Measurements from ENCODE around the gene CELA1. TPM values are rescaled to one million over a fixed set of nuclear protein-coding genes. Genes with fewer than 3 reads are reported as not detected.
A peak's percentile ranks its signal among the peaks of the same experiment; 100 is the strongest.

The CELA1 gene
- total and polyA plus RNA-seq, 5 donors = 0.26 TPM; not detected in 4

DNA sequence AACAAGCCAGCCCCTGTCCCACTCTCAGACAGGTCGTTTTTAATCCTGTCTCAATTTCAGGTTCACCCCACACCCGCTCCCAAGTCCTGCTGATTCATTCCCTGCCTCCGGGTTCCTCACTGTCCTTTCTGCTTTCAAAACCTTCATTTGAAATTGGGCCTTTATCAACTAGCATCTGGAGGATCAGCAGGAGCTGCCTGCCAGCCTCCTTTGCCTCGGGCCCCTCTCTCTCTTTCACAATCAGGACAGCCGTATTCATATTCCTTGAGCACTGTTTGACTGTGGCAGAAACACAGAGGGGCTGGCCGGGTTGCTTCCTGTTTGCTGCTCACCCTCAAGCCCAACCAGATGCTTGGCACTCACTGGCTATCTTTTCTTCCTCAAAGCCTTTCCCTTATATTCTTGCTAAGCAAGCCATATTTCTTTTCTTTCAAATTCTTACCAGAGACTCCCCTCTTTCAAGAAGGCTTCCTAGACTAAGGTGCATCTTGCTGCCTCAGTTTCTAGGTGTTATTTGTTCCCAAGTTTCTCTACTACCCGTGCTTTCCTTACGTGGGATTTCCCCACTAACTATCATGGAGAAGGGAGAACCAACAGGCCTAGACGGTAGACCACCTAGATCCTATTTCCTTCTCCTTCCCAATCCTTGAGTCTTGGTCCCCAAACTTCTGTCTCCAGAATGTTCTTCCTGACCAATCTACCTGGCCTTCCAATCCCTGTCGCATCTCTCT, 41.8 kb upstream of the CELA1 start:
- H3K27me3 ChIP-seq (ENCODE audit: control insufficient read depth, insufficient read depth) = no peaks in the 10 kb centered on the region
- no peaks in the 10 kb centered on the region for H3K9me3 ChIP-seq (ENCODE audit: control insufficient read depth, low read length)
- intact Hi-C loops (cut with DNase I) = no loop called here
- H3K4me3 ChIP-seq (ENCODE audit: low read length) = no peak overlapping the region
- no peak for ATAC-seq
- H3K4me1 ChIP-seq (ENCODE audit: control insufficient read depth, insufficient read depth, low read length) = peaks cover 2% of the 10 kb centered on the region
- no peak overlapping the region for H3K27ac ChIP-seq (ENCODE audit: low read length)
- 58% methylated on average over 10 of the region's 10 CpGs for WGBS
- DNase-seq = peak in 2 of 3 donors; percentile 62 to 63

DNA sequence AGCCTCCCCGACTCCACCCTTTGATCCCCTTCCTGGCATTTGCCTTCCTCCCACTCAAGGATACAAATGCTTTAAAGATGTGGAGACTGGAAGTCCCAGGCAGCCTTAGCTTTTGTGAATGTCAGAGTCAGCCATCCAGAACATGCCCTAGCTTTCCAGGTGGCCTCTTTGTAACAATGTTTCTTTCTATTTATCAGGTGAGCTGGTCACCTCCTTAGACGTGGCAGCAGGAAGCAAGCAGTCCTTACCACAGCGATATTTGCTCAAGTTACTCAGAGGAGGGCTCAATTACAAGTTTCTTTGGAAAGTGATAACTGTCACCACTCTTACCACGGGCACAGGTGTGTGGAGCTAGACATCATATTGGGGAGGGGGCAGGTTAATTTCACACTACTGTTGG, 39.9 kb upstream of the CELA1 start:
- H3K4me3 ChIP-seq (ENCODE audit: low read length) = no peak overlapping the region
- no peak for ATAC-seq
- WGBS = 71% methylated on average over 4 of the region's 4 CpGs
- H3K4me1 ChIP-seq (ENCODE audit: control insufficient read depth, insufficient read depth, low read length) = peaks cover 2% of the 10 kb centered on the region
- intact Hi-C loops (cut with DNase I) = no loop called here
- H3K27ac ChIP-seq (ENCODE audit: low read length) = no peak overlapping the region
- no peaks in the 10 kb centered on the region for H3K27me3 ChIP-seq (ENCODE audit: control insufficient read depth, insufficient read depth)
- DNase-seq = no peak
- no peaks in the 10 kb centered on the region for H3K9me3 ChIP-seq (ENCODE audit: control insufficient read depth, low read length)

DNA sequence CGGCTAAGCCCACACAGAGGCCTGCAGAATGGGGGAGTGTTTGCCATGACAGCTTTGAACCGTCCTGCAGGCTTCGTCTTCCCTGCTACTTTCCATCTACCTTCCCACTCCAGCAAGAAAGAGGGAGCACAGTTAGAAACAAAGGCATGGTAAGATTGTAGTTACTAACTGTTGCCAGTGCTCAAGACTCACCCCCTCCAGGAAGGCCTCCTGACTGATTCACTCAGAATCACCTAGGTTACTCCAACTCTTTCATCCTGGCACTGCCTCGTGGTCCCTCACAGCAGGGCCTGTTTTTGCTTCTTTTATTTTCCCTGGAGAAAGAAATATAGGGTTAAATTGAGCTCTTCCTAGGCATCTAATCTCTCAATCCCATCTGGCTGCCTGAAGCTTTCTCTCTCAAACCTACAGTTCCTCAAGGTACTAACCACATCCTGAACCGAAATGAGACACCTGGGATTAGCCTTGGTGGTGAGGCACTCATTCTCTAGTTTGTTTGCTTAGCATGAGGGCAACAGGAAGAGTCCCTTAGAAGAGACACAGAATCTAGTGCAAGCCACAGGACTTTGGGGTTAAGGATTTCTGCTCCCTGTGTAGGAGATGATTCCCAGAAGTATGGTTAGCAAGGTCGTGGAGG, 36.9 kb upstream of the CELA1 start:
- Histone ChIP-seq H3K4me1 (ENCODE audit: control insufficient read depth, insufficient read depth, low read length) (no peaks in the 10 kb centered on the region), H3K27ac (ENCODE audit: low read length) (no peak overlapping the region), H3K4me3 (ENCODE audit: low read length) (no peak overlapping the region), H3K9me3 (ENCODE audit: control insufficient read depth, low read length) (no peaks in the 10 kb centered on the region), H3K27me3 (ENCODE audit: control insufficient read depth, insufficient read depth) (no peaks in the 10 kb centered on the region)
- intact Hi-C loops (cut with DNase I) = no loop called here
- no peak for DNase-seq
- 68% methylated on average over 6 of the region's 6 CpGs for WGBS
- no peak for ATAC-seq

DNA sequence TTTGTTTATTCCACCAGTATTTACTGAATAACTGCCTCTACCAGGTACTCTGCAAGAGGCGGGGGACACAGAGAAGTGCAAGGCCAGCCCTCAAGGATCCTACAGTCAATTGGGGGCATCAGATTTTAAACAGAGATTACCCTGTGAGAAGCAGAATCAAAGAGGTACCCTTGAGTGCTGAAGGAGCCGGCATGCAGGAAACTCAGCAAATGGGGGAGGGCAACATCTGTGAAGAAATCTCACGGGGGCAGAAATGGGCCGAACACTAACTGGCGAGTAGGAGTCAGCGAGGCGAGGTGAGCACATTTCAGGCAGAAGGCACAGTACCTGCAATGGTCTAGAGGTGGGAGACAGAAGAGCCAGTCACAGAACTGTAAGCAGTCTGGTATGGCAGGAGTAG, 35.7 kb upstream of the CELA1 start:
- H3K27me3 ChIP-seq (ENCODE audit: control insufficient read depth, insufficient read depth) = no peaks in the 10 kb centered on the region
- no peak for DNase-seq
- no peaks in the 10 kb centered on the region for H3K4me1 ChIP-seq (ENCODE audit: control insufficient read depth, insufficient read depth, low read length)
- no peak overlapping the region for H3K27ac ChIP-seq (ENCODE audit: low read length)
- WGBS = 87% methylated on average over 7 of the region's 7 CpGs
- intact Hi-C loops (cut with DNase I) = no loop called here
- no peak for ATAC-seq
- no peaks in the 10 kb centered on the region for H3K9me3 ChIP-seq (ENCODE audit: control insufficient read depth, low read length)
- no peak overlapping the region for H3K4me3 ChIP-seq (ENCODE audit: low read length)

GRCh38 chr12:51381226-51382079, 35.0 kb upstream of the CELA1 start:
- ATAC-seq (no peak), DNase-seq (no peak)
- 43% methylated on average over 5 of the region's 5 CpGs for WGBS
- Histone ChIP-seq H3K27me3 (ENCODE audit: control insufficient read depth, insufficient read depth) (no peaks in the 10 kb centered on the region), H3K4me1 (ENCODE audit: control insufficient read depth, insufficient read depth, low read length) (no peaks in the 10 kb centered on the region), H3K9me3 (ENCODE audit: control insufficient read depth, low read length) (no peaks in the 10 kb centered on the region), H3K4me3 (ENCODE audit: low read length) (no peak overlapping the region), H3K27ac (ENCODE audit: low read length) (no peak overlapping the region)
- intact Hi-C loops (cut with DNase I) = no loop called here

GRCh38 chr12:51379571-51379970, 33.1 kb upstream of the CELA1 start:
- intact Hi-C loops (cut with DNase I) = no loop called here
- no peaks in the 10 kb centered on the region for H3K9me3 ChIP-seq (ENCODE audit: control insufficient read depth, low read length)
- H3K4me1 ChIP-seq (ENCODE audit: control insufficient read depth, insufficient read depth, low read length) = no peaks in the 10 kb centered on the region
- H3K4me3 ChIP-seq (ENCODE audit: low read length) = no peak overlapping the region
- 93% methylated on average over 11 of the region's 11 CpGs for WGBS
- no peak overlapping the region for H3K27ac ChIP-seq (ENCODE audit: low read length)
- no peaks in the 10 kb centered on the region for H3K27me3 ChIP-seq (ENCODE audit: control insufficient read depth, insufficient read depth)
- ATAC-seq (no peak), DNase-seq (no peak)

GRCh38 chr12:51378749-51379148, 32.3 kb upstream of the CELA1 start:
- WGBS = 93% methylated on average over 2 of the region's 2 CpGs
- H3K4me1 ChIP-seq (ENCODE audit: control insufficient read depth, insufficient read depth, low read length) = no peaks in the 10 kb centered on the region
- ATAC-seq = no peak
- no peak overlapping the region for H3K4me3 ChIP-seq (ENCODE audit: low read length)
- no peaks in the 10 kb centered on the region for H3K9me3 ChIP-seq (ENCODE audit: control insufficient read depth, low read length)
- intact Hi-C loops (cut with DNase I) = no loop called here
- DNase-seq = no peak
- no peaks in the 10 kb centered on the region for H3K27me3 ChIP-seq (ENCODE audit: control insufficient read depth, insufficient read depth)
- no peak overlapping the region for H3K27ac ChIP-seq (ENCODE audit: low read length)

GRCh38 chr12:51377099-51377984, 30.9 kb upstream of the CELA1 start:
- intact Hi-C loops (cut with DNase I) = no loop called here
- WGBS = 78% methylated on average over 11 of the region's 11 CpGs
- no peaks in the 10 kb centered on the region for H3K4me1 ChIP-seq (ENCODE audit: control insufficient read depth, insufficient read depth, low read length)
- no peaks in the 10 kb centered on the region for H3K27me3 ChIP-seq (ENCODE audit: control insufficient read depth, insufficient read depth)
- ATAC-seq (peak; percentile 35 to 37), DNase-seq (peak in 1 of 3 donors; percentile 59)
- no peaks in the 10 kb centered on the region for H3K9me3 ChIP-seq (ENCODE audit: control insufficient read depth, low read length)
- no peak overlapping the region for H3K27ac ChIP-seq (ENCODE audit: low read length)
- no peak overlapping the region for H3K4me3 ChIP-seq (ENCODE audit: low read length)

- Histone ChIP-seq H3K27ac (ENCODE audit: low read length) (no peak overlapping the region), H3K27me3 (ENCODE audit: control insufficient read depth, insufficient read depth) (no peaks in the 10 kb centered on the region), H3K4me3 (ENCODE audit: low read length) (no peak overlapping the region), H3K9me3 (ENCODE audit: control insufficient read depth, low read length) (no peaks in the 10 kb centered on the region), H3K4me1 (ENCODE audit: control insufficient read depth, insufficient read depth, low read length) (no peaks in the 10 kb centered on the region)
- DNase-seq = no peak
- WGBS = 69% methylated on average over 5 of the region's 5 CpGs
- intact Hi-C loops (cut with DNase I) = no loop called here
- ATAC-seq = no peak
These were observed 28.4 kb upstream of the CELA1 start for GRCh38 chr12:51374856-51375255.

GRCh38 chr12:51374361-51374760, 27.9 kb upstream of the CELA1 start:
- DNase-seq = no peak
- no peaks in the 10 kb centered on the region for H3K27me3 ChIP-seq (ENCODE audit: control insufficient read depth, insufficient read depth)
- intact Hi-C loops (cut with DNase I) = no loop called here
- no peak for ATAC-seq
- no peaks in the 10 kb centered on the region for H3K9me3 ChIP-seq (ENCODE audit: control insufficient read depth, low read length)
- H3K4me3 ChIP-seq (ENCODE audit: low read length) = no peak overlapping the region
- no peaks in the 10 kb centered on the region for H3K4me1 ChIP-seq (ENCODE audit: control insufficient read depth, insufficient read depth, low read length)
- 50% methylated on average over 2 of the region's 2 CpGs for WGBS
- no peak overlapping the region for H3K27ac ChIP-seq (ENCODE audit: low read length)
